ENCODE measurements around the gene CELF5.
A peak's percentile ranks its signal among the peaks of the same experiment; 100 is the strongest.

CELF5 gene
- total RNA-seq = 0 to 0.44 (median 0.14) reads per million in 3 experiments

DNA sequence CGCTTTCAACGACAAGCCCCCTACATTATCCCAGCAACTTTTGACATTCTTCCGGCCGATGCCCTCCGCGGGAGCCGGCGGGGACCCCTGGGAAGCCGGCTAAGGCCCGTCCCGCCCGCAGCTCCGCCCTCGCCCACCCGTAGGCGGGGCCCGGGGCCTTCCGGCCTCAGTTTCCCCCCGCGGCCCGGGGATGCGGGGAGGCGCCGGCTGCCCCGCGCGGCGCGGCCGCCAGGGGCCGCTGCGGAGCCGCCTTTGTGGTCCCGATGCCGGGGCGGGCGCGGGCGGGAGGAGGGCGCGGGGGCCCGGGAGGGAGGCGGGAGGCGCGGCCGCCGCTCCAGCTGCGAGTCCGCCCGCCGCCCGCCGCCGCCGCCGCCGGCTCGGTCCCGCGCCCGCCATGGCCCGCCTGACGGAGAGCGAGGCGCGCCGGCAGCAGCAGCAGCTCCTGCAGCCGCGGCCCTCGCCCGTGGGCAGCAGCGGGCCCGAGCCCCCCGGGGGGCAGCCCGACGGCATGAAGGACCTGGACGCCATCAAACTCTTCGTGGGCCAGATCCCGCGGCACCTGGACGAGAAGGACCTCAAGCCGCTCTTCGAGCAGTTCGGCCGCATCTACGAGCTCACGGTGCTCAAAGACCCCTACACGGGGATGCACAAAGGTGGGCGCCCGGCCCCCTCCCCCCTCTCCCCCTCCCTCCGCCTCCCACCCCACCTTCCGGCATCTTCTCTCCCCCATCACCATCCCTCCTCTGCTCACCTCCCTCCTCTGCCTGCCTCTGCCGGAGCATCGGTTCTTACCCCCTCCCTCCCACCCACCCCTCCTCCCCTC is at the start of gene CELF5:
TSS of gene CELF5 (plus strand) at position 316 of the 823 bp plus-strand sequence. CDS start at position 395, 79 bp downstream.
- DNase-seq = peak; percentile 47

- DNase-seq = peak; percentile 41
Measured at GRCh38 chr19:3175781-3176714, 48.4 kb upstream of the CELF5 start.

- peak; percentile 65 for DNase-seq
Measured at GRCh38 chr19:3176715-3177501, 47.6 kb upstream of the CELF5 start.

DNA sequence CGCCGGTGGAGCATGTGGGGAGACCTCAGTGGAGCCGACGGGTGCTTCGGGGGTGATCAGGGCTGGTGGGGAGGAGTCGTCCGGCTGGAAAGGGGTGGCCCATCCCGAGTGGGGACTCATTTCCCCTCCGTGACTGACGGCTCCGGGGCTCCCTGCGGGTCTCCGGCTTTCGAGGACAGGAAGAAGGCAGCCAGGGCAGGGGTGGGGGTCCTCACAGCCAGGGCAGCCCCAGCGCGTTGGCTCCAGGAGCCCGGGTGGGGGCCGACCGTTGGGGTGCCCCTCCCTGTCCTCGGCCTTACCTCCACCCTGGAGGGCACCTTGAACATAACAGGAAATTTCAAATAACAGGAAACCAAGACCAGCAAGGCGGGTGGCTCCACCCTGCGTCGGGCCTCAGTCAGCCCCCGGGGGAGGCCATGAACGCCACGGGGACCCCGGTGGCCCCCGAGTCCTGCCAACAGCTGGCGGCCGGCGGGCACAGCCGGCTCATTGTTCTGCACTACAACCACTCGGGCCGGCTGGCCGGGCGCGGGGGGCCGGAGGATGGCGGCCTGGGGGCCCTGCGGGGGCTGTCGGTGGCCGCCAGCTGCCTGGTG is 46.0 kb upstream of the CELF5 start, which contains the start of gene S1PR4:
TSS of gene S1PR4 (plus strand) at position 393 of the 596 bp plus-strand sequence. CDS start at position 417, 24 bp downstream.
- DNase-seq = peak; percentile 75

DNA sequence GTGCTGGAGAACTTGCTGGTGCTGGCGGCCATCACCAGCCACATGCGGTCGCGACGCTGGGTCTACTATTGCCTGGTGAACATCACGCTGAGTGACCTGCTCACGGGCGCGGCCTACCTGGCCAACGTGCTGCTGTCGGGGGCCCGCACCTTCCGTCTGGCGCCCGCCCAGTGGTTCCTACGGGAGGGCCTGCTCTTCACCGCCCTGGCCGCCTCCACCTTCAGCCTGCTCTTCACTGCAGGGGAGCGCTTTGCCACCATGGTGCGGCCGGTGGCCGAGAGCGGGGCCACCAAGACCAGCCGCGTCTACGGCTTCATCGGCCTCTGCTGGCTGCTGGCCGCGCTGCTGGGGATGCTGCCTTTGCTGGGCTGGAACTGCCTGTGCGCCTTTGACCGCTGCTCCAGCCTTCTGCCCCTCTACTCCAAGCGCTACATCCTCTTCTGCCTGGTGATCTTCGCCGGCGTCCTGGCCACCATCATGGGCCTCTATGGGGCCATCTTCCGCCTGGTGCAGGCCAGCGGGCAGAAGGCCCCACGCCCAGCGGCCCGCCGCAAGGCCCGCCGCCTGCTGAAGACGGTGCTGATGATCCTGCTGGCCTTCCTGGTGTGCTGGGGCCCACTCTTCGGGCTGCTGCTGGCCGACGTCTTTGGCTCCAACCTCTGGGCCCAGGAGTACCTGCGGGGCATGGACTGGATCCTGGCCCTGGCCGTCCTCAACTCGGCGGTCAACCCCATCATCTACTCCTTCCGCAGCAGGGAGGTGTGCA is 45.3 kb upstream of the CELF5 start:
- no peak for DNase-seq

GRCh38 chr19:3179739-3180293 is 44.6 kb upstream of the CELF5 start:
- no peak for DNase-seq

GRCh38 chr19:3183721-3184641 is 40.5 kb upstream of the CELF5 start:
- DNase-seq = no peak

DNA sequence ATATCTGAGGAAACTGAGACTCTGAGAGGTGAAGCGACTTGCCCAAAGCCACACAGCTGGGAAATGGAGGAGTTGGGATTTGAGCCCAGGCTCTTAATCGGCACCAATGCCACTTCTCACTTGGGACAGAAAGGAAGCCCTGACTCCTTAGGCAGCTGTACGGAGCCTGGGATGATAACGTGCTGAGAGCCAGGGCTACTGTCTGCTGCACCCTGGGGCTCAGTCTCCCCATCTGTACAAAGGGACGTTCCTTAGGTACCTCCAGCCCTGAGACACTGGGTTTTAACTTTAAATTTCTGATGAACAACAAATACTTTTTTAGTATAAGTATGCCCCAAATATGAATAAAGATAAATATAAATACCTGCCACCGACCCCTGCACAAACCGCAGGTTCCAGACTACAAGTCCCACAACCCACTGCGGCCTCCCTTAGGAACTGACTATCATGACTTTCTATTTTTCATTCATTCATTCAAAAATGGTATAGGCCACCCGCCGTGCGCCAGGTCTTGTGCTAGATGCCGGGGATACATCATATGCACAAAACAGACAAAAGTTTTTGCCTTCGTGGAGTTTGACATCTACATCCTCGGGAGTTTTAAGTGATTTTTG is 39.5 kb upstream of the CELF5 start:
- no peak for DNase-seq

DNA sequence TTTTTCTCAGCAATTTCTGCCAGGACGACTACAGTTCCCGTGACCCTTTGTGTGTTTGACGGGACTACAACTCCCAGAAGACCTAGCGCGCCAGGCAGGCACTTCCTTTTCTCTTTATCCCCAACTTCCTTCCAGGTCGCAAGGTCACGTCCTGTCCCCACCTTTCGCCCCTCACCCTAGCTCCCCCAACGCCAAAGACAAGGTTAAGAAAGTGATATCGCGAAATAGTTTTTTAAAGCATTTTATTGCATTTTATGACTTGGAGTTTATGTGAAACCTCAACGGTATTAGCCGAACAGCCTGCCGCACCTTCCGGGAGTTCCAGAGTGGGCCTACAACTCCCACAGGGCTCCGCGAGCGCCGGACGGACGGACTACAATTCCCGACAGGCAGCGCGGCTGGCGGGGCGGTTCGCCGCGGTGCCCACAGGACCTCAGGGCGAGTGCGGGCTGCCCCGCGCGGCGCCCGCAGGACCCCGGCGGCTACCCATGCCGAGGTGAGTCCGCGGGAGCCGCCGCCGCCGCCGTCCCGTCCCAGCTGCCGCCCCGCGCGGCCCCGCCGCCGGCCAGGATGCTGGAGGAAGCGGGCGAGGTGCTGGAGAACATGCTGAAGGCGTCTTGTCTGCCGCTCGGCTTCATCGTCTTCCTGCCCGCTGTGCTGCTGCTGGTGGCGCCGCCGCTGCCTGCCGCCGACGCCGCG is 38.9 kb upstream of the CELF5 start, which contains the start of gene NCLN:
TSS of gene NCLN (plus strand) at position 470 of the 699 bp plus-strand sequence. CDS start at position 571, 101 bp downstream.
- DNase-seq = peak; percentile 95

GRCh38 chr19:3186160-3186688 is 38.2 kb upstream of the CELF5 start:
- DNase-seq = no peak

DNA sequence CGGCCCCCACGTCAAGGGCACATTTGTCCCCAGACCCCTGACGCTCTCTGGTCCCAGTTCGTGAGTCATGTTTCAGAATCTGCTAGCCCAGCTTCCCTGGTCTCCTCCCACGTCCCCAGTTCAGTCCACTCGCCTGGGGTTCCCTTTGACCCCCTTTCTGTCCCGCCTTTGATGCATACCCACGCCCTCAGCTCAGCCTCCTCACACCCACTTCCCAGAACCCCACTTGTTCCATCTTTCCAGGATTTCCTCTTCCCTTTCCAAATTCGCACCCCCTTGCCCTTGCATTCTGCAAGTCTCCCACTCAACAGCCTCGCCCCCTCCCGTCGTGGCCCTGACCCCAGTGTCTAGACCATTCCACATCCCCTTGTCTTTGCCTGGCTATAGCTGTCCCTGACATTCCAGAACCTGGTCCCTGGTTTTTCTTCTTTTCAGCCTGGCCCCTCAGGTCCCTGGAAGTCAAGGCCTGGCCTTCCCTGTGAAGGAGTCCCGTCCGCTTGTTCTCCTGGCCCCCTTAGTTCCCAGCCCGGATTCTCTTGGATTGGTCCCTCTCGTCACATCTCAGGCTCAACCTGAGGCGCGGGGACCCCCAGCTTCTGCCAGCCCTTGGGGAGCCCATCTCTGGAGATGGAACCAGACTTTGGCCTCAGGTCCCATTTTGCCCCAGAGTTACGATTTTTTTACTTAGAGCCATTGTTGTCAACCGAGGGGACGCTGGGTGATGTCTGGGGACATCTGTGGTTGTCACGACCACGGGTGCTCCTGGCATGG is 37.4 kb upstream of the CELF5 start:
- no peak for DNase-seq

DNA sequence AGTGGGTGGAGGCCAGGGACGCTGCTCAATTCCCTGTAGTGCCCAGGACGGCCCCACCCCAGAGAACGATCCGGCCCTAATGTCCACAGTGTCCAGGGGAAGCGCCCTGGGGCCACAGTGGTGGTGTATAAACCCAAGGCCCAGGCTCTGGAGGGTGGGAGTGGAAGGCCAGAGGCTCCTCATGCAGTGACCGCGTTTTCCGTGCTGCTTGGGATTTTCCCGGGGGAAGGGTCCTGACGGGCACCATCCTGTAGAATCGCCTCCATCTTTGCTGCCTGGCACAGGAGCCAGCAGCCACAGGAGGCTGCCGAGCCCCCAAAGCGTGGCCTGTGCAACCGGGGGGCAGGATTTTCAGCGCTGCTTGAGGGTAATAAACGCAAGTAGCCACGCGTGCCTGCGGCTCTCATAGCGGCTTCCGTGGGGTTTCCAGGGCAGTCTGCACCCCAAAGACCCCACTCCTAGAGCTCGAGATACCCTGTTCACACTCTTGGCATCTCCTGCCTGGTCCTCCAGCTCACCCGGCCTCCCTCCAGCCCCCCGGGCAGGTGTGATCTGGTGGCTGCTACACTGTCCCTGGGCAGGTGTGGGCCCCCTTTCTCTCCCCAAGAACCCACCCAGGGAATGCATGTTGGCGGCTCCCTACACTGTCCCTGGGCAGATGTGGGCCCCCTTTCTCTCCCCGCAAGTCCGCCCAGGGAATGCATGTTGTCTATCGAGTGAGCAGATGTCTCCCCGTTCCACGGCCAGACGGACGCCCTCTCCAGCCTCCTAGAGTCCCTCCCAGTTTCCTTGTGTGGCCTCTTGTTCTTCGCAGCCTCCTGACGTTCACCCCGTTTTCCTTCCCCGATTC is 36.6 kb upstream of the CELF5 start:
- no peak for DNase-seq

- no peak for DNase-seq
Measured at GRCh38 chr19:3188627-3189596, 35.5 kb upstream of the CELF5 start.

DNA sequence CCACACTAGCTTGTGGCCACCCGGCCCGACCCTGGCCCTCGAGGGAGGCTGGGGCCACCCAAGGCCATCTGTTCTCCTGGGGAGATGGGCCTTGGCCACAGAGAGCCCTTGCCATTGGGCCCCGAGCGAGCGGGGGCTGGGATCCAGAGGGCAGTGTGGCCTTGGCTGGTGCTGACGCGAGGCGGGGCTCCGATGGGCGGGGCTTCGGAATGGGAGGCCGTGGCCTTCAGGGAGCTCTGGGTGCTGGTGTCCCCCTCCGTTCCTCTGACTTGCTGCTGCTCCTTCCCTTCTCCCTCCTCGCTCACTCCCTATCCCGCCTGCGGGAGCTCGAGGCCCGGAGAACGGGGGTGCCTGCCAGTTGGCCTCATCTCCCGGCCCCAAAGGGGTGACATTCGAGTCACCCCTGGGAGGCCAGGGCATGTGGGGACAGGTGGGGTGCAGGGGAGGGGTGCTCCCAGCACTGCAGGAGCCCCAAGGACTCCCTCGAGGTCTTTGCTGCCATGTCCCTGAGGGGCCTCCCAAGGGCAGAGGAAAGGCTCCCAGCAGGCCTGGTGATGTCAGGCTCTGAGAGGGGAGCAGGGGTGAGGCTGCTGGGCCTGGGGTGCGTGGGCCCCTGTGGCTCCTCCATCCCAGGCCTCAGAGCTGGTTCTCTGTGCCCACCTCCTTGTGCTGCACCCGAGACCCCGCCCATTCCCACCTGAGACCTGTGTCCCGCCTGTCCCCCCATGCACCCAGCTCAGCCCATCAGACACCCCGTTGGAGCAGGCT is 34.6 kb upstream of the CELF5 start:
- no peak for DNase-seq

- DNase-seq = no peak
Measured at GRCh38 chr19:3190470-3190770, 34.0 kb upstream of the CELF5 start.

Measured in central memory CD4-positive, alpha-beta T cell (primary cell).